Cardiac fibroblast (primary cell): ENCODE data around the gene PSMA2.
"Not testable (repeated sequence)": the region's sequence is repeated elsewhere in the genome, so short reads cannot be mapped to it uniquely, and the experiment has no call there.

Experiments used
- DNase-seq, 2 donors: peaks; one replicate each; pipeline versions ENCODE4 v3.0.0 to v3.0.0-alpha.2; 2010; ENCODE audit warnings: low read depth in 2 of 2
- H3K4me3 ChIP-seq, 2 donors: replicated peaks in 1 of 2; 1 replicate in 1 of 2; 2 replicates in 1 of 2; pipeline ENCODE4 v1.5.1; 2011; ENCODE audit warnings: low read depth in 2 of 2, low read length in 2 of 2, mild to moderate bottlenecking in 2 of 2, moderate library complexity in 1 of 2
- TF ChIP-seq, protein P1 (sequence below): IDR thresholded peaks from one replicate; pipeline ENCODE4 v1.5.1; 2011; ENCODE audit warnings: low read depth, mild to moderate bottlenecking, low read length, inconsistent platforms

The PSMA2 gene

DNA sequence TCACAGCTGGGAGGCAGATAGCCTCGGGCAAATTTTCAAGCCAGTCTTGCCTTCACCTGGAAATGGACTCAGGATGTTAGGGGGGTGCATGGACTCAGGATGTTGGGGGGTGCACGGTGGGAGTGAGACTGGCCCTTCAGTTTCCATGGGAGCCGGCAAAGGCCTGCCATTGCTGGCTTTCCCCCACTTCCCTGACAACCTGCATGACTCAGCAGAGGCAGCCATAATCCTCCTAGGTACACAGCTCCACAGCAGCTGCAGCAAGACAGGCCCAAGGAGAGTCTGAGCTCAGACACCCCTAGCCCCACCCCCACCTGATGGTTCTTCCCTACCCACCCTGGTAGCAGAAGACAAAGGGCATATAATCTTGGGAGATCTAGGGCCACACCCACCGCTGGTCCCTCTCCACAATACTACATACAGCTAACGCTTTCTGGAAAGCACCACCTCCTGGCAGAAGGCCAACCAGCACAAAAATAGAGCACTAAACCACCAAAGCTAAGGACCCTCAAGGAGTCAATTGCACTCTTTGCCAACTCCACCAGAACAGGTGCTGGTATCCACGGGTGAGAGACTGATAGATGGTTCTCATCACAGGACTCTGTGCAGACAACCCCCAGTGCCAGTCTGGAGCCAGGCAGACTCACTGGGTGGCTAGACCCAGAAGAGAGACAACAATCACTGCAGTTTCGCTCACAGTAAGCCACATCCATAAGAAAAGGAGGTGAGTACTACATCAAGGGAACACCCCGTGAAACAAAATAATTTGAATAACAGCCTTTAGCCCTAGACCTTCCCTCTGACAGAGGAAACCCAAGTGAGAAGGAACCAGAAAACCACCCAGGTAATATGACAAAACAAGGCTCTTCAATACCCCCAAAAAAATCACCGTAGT lies 38.4 kb downstream of the PSMA2 start:
- DNase-seq = no peak
- TF ChIP-seq, protein P1, sequence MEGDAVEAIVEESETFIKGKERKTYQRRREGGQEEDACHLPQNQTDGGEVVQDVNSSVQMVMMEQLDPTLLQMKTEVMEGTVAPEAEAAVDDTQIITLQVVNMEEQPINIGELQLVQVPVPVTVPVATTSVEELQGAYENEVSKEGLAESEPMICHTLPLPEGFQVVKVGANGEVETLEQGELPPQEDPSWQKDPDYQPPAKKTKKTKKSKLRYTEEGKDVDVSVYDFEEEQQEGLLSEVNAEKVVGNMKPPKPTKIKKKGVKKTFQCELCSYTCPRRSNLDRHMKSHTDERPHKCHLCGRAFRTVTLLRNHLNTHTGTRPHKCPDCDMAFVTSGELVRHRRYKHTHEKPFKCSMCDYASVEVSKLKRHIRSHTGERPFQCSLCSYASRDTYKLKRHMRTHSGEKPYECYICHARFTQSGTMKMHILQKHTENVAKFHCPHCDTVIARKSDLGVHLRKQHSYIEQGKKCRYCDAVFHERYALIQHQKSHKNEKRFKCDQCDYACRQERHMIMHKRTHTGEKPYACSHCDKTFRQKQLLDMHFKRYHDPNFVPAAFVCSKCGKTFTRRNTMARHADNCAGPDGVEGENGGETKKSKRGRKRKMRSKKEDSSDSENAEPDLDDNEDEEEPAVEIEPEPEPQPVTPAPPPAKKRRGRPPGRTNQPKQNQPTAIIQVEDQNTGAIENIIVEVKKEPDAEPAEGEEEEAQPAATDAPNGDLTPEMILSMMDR = no peak
- no peak overlapping the region for H3K4me3 ChIP-seq

DNA sequence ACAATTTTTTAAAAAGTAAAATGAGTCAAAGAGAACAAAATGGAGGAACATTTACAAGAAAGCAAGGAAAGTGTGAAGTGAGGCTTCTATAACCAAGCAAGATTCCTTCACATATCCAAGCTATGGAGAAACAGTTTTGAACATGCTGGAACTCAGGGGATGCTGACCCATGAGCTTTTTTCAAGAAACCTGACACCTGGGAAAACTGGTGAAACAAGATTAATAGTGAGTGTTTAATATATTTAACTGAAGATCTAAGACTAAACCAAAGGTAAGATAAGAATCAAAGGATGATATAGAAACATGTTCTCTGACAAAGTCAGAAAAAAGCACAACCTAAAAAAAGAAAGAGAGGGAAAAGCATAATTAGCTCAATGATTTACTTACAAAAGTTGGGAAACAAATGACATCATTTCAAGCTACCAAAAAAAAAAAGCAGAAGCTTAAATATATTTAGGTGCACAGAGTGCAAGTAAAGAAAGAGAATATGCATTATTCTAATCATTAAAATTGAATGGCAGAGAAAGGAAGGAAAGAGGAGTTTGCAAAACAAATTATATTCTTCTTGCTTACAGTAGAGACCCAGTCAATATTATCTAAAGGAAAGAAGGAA lies 45.0 kb downstream of the PSMA2 start:
- TF ChIP-seq, protein P1 = no peak
- H3K4me3 ChIP-seq = no peak overlapping the region

DNA sequence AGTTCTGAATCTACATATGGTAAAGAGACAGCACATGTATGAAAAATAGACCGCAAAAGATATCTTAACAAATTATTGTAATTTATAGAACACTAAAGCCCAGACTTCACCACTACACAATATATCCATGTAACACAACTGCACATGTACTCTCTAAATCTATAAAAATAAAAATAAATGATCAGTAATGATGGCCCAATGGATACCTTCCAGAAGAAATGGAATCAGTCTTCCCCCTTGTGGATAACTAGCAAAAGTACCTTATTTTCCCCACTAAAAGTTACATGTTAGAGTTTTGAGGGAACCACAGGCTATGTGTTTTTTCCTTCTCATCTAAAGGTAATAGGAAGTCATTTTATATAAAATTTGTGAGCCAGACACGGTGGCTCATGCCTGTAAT lies 45.8 kb downstream of the PSMA2 start:
- no peak overlapping the region for H3K4me3 ChIP-seq
- peak; percentile 32 to 36 for DNase-seq
- TF ChIP-seq, protein P1 = peak; percentile 33

More for the DNA sequence above, 45.0 kb downstream of the PSMA2 start:
- DNase-seq = no peak

DNA sequence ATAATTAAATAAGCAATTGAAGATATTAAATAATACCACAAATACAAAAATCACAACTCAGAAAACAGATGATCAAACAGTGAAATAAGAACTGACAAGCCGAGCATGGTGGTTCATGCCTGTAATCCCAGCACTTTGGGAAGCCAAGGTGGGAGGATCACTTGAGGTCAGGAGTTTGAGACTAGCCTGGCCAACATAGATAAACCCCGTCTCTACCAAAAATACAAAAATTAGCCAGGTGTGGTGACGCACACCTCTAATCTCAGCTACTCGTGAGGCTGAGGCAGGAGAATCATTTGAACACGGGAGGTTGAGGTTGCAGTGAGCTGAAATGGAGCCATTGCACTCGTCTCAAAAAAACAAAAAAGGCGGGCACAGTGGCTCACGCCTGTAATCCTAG lies 46.8 kb downstream of the PSMA2 start:
- not testable (repeated sequence) for DNase-seq, H3K4me3 ChIP-seq

DNA sequence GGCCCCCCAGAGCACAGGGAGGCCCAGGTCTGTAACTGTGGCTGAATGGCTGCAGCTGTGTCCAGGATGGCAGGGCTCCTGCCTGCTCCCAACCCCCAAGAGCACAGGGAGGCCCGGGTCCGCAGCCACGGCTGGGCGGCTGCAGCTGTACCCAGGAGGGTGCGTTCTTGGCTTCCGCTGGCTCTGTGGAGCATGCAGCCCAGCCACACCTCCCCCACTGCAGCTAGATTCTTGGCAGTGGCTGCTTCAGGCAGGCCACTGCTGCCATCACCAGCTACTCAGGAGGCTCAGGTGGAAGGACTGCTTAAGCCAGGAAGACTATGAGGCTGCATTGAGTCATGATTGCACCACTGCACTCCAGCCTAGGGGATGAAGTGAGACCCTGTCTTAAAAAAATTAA lies 48.0 kb downstream of the PSMA2 start:
- H3K4me3 ChIP-seq = no peak overlapping the region
- TF ChIP-seq, protein P1 = no peak
- peak; percentile 46 to 55 for DNase-seq

DNA sequence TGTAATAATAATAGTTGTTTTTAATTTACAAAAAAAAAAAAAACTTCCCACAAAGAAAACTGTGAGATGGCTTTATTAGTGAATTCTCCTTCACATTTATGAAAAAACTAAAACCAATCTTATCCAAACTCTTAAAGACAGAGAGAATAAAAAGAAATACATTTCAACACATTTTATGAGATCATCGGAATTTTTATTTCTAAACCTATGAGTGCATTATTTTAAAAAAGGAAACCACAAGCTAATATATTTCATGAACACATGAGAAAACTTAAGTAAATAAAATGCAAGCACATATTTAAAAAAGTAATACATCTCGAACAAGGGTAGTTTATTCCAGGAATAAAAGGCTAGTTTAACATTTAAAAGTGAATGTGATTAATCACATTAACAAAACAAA lies 51.6 kb downstream of the PSMA2 start:
- H3K4me3 ChIP-seq = no peak overlapping the region
- TF ChIP-seq, protein P1 = no peak
- no peak for DNase-seq

DNA sequence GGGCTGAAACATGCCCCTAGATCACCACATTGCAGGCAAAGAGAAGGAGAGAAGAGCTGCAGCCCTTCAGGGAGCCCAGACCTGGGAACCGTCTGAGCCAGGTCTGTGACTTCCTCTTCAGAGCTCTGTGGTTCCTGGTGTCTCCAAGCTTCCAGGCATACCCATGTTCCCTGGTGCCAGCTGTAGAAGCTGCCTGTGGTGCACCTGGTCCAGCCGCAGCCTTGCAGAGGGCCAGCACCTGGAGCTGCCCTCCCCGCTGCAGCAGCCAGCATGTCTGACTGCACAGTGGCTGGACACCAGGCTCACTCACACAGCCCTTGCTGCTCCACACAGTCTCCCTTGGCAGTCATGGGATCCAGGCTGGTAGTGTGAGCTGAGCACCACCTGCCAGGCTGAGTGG lies 53.7 kb downstream of the PSMA2 start:
- DNase-seq = no peak
- H3K4me3 ChIP-seq = no peak overlapping the region
- TF ChIP-seq, protein P1 = no peak
